ENCODE data around the gene INSYN2B. TPM values are rescaled to one million over a fixed set of nuclear protein-coding genes. Genes with fewer than 3 reads are reported as not detected.

Gene INSYN2B
- total and polyA plus RNA-seq, 2 of the 8 experiments (the other 6 are each of a cell fraction or from before 2014, with no cell fraction given) = not detected

DNA sequence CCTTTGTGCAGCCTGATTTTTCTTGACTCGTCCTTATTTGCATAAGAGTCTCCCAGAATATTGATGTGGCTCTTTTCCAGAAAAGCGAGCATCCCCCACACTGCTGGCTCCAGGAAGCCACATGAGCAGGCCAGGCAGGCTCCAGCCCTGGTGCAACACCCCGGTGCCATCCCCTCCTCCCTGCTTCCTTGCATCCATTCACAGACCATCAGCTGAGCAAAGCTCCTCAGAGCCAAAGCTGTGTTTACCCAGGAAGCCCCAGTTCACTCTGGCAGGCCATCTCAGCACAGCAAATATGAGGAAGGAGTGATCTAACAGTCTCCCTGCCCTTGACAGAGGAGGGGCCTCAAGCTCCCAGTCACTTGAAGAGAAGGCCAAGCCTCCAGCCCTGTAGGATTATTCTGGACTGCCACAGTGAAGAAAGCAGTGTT lies 34.4 kb downstream of the INSYN2B start (continued):
- no peak for TF ChIP-seq NANOG (IDR thresholded peaks at IDR 0.05; ENCODE audit: insufficient read depth, low read depth, low read length, poor library complexity, severe bottlenecking)
